Measurements from ENCODE around the gene NFIX.

The NFIX gene

DNA sequence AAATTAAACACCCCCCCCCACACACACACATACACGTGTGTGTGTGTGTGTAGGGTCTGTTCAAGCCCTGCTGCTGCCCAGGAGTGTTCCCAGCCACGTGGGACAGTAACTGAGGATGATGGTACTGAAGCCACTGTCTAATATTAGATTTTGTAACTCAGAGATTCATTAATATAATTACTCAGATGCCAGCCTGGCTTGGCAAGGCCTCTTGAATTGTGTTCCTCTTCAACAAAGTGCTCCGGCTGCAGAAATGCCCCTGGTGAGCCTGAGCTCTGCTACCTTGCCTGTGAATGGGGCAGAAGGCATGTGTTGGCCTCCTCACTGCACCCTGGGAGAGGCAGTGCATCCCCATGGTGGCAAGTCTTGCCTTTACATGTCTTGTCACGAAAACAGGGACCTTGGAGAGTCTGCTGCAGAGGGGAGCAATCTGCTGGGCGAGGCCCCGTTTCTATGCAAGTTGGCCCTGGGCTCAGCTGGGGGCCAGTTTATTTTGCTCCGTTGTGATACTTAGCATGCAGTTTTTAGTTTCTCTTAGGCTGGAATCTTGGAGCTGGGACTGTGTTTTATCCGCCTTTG is 44.0 kb downstream of the NFIX start:
- no peak for DNase-seq

DNA sequence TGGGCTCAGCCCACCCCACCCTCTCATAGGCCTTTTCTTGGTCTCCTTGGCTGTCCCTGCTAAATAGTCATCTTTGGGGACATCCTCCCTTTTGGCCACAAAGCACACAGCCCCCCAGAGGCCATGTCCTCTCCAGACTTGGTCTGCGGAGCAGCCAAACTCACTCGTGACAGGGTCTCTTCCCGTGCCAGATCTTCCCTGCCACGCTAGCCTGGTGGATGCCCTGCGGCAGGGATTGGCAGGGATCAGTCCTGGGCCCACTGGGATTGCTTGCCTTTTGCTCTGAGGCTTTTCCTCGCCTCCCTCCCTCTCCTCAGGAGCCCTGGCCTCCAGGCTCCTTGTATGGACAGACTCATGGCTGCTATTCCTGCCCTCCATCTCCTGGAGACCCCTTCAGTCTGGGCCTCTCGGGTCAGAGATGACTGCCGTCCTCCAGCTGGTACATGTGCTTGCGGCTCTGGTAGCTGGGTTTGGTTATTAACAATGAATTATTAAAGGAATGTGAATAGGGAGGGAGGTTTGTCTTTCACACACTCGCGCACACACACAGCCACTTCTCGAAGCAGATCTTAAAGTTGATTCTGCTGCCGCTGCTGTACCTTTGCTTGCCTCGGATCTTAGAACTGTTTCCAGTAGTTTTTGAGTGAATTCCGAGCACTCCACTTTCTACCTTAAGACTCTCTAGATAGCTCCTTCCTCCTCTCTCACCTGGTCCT is 45.1 kb downstream of the NFIX start:
- no peak for DNase-seq

DNA sequence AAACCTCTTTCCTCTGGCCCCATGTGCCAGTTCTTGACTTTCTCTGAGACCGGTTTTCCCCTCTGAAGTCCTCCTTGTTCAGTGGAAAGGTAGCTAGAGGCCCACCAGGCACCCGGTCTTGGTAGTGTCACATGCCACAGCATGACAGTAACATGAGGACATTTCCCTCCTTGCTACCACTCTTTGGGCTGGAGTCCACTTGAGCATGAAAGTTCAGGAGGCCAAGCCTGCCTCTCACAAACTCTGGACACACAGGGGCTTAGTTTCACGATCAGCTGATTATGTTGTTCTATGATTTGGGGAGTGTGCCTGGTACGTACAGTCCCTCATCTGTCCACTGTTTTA is 45.6 kb downstream of the NFIX start:
- DNase-seq, result no peak

DNA sequence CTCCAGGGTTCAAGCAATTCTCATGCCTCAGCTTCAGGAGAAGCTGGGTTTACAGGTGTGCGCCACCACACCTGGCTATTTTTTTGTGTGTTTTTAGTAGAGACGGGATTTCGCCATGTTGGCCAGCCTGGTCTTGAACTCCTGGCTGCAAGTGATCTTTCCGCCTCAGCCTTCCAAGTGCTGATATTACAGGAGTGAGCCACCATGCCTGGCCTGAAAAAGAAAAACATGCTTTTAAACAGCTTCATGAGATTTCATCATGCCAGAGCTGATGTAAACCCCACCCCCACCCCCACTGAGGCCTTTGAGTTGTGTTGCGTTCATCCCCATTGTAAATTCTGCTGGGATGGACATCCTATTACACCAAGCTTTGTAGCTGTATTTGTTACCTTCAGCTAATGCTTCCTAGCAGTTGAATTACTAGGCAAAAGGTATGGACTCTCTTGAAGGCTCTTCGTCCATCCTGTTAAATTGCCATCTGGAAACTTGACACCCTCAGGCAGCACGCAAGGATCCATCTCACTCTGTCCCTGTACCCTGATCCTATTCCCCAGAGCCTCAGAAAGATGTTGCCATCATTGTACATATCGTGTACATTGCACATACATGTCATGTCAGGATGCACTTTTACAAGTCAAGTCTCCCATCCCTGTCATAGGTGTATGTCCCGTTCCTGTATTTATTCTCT is 47.3 kb downstream of the NFIX start:
- DNase-seq, result no peak

DNA sequence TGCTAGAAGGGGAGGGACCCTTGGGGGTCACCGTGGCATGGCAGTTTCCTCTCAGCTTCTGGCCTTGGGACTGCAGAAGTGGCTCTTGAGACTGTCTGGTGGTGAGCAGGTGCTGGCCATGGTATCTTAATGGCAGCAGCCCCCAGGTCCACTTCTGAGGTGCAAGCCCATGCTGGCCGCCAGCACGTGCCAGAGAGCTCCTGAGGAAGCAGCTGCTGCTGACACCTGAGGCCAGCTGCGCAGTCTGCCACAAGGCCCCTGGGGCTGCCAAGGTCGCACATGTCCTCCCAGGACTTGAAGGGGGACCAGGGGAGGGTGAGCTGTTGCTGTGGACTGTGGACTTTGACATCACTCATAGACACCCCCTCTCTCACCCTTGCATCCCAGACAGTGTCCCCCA is 48.0 kb downstream of the NFIX start:
- no peak for DNase-seq

DNA sequence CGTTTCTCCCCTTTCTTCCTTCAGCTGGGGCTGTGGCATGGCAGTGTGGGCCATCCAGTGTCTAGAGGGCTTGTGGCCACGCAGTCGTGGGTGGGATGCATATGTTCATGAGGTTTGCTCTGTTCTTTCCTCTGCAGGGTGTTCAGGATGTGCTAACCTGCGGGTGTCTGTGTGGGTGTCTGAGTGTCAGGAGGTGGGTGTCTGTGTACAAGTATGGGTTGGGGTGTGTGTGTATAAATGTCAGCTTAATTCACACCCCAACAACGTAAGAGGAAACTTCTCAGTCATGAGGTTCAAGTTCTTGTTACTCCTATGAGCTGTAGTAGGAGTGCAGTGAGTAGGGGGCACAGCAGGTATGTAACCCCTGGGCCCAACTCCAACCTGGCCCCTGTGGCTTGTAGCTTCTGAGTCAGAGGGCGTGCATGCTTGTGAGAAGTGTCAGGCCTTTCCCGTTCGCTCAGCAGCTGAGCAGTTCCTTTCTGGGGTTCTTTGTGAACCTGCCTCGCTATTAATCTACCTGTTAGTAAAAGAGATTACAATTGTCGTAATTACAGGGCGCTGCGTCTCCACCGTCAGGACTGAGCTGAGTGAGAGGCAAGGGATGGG is 49.1 kb downstream of the NFIX start:
- peak; percentile 31 to 38 for DNase-seq

DNA sequence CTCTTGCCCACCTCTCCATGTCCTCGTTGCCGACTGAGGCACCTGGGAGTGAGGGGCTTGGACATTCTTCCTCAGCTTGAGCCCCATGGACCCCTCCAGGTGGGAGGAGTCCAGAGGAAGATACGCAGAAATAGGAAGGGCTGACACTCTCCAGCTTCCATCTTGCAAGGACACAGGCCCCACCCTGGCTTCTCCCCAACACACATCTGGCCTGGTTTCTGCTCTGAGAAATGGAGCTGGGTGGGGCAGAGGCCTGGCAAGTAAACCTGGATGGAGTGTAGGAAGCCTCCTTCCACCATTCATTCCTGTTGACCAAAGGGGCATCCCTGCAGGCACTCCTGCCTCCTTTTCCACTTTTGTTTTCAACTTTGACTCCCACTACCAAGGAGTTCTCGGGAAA is 50.5 kb downstream of the NFIX start:
- DNase-seq, result no peak

DNA sequence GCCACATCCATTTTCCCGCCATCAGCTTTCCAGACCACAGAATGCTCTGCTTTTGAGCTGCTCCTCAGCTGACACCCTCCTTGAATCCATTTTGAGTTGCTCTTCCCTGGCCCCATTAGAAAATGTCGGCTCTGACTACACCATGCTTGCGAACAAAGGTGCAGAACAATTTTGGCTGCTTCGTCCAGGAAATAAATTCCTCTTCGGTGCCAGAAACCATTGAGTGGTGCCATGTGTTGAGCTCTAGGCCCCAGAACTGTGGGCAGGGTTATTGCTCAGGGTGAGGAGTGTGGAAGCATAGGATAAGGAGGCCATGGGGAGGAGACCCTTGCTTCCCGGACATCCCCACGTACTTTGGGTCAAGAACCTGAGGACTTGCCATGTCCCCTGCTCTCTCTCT is 52.1 kb downstream of the NFIX start:
- no peak for DNase-seq

DNA sequence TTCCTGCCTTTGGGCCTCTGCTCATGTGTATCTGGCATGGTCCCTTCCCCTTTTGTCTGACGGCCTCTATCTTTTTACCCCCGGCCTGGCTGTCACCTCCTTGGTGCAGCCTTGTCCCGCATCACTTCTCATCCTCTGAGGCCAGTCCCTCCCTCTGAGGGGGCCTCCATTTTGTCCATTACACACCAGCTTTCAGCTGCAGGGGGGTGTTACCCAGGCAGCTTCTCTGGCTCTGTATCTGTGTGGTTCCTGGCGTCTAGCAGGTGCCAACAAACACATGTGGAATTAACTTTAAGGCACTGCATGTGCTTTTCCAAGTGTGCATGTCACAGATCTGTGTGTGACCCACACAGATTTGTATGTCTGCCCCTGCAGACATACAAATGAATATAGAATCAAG is 55.0 kb downstream of the NFIX start:
- DNase-seq, result no peak

DNA sequence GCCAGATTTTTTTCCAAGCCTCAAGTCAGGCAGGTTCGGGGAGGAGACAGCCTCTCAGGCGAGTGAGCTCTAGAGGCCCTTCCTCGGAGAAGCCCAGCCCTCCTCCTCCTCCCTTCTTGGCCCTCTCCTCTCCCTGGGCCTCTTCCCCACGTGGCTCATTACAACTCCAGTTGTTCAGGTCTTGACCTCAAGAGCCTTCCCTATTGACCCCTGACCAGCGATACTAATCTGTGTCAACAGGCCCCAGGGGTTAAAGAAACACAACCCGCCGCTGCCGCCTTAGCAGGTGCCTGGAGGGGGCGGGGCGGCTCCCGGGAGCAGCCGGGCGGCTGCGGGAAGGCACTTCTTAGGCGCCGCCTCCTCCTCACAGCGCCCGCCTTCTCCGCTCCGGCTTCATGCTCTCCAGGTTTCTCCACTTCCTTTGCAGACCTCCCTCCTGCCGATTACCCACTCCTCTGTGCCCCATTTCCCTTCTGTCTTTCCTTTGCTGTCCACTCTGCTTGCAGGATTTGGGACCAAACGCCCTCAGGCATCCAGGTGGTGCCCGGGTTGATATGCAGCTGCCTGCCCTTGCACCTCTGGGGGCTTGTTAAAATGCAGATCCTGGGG is 56.4 kb downstream of the NFIX start:
- DNase-seq, result peak; percentile 44 to 59

DNA sequence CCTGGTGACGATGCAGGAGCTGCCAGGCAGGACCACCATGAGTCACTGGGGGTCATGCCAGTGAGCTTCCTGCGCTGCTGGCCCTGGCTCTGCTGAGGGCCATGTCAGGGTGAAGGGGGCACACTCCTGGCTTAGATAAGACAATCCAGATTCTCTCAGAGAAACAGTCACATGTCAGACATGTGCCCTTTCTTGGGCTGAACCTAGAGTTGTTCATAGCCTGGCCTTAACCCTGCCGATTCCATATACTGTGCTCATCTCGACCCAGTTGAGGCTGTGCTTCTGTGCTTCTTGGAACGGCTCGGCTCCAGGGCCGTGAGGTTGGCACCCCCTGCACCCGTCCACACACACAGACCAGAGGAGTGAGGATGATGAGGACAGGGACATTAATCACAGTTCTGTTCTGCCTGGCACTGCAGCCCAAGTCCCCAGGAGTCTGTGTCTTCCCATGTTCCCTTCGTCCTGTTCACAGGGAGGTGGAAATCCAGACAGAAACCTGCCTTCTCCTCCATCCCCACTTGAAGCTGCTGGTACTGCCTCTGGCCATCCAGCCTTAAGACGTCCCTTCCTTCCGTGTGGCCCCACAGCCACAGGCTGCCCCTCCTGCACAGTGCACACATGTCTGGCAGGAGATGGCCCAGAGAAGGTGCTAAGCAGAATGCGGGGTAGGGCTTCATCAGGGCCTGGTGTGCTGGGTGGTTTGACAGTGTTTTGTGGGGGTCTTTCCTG is 57.3 kb downstream of the NFIX start:
- DNase-seq, result no peak

DNA sequence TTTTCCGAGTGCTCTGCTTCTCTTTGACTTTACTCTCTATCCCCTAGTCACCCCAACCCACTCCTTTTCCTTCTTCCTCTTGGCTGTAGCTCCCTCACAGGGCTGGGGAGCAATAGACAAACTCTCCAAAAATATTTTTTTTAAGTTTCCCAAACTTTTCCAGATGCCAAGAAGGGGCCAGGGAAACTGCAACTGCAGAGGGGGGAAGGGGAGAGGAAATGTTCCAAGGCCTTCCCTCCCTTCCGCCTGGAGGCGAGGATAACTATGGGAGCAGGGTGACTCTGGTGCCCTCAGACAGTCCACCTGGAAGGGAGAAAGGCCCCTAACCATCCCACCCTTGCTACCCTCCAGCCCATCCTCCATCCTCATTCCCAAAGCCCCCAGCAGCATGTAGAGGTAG is 58.0 kb downstream of the NFIX start:
- no peak for DNase-seq

DNA sequence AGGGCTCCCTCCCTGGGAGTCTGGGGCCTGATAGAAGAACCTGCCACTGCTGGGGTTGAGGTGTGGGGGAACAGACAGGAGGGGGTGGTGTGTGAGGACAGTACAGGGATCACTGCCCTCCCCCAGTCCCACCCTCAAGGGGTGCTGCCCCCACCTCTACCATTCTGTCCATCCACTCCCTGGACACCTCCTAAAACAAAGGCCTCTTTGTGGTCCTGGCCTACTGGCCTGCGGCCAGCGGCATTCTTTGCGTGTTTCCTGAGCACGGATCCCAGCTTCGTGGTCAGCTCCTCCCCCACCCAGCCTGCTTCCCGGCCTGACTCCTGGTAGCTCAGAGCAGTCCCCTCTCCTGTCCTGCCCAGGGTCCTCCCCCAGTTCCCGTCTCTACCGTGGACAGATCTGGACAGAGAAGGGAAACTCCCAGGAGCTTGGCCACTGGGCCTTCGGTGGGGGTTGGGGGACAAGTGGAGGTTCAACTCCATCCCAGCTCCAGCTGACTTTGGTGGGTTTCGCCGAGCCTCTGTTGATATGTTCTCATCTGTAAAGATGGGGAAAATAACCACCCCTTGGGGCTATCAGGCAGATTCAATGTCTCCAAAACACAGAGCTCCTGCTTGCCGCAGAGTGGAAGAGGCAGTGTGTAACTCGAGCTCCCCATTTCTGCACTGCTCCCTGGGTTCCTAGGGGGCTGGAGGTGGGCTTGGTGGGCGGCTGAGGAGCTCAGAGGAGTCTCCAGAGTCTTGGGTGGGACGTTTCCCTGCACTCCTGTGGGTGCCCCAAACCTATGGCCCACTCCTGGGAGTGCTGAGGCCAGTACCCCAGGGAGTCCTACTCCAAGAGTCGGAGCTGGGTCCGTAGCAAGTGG is 58.7 kb downstream of the NFIX start:
- DNase-seq, result no peak

DNA sequence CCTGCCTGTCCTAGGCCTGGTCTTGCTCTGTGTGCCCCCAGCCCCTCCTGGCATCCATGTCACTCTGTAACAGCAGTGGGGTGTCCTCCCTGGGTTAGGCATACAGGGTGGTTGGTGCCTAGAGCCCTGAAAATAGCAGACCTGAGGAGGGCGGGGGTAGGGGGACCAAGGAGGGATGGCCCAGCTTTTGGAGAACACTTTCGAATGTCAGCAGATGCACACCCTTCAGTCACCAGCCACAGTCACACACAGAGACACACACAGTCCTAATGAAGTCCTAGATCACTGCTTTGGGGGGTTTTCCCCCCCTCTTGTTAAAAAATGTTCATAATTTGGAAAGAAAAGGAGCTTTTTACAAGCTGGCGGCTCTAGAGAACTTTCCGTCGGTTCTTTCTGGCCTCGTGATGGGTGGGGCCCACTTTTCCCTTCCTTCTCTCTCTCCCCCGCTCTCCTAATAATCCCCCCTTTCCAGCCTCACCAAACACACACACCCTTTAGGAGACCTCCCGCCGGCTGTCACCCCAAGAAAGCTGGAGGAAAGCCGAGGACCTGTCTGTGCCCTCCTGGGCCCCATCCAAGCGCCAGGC is 59.4 kb downstream of the NFIX start:
- DNase-seq, result no peak

DNA sequence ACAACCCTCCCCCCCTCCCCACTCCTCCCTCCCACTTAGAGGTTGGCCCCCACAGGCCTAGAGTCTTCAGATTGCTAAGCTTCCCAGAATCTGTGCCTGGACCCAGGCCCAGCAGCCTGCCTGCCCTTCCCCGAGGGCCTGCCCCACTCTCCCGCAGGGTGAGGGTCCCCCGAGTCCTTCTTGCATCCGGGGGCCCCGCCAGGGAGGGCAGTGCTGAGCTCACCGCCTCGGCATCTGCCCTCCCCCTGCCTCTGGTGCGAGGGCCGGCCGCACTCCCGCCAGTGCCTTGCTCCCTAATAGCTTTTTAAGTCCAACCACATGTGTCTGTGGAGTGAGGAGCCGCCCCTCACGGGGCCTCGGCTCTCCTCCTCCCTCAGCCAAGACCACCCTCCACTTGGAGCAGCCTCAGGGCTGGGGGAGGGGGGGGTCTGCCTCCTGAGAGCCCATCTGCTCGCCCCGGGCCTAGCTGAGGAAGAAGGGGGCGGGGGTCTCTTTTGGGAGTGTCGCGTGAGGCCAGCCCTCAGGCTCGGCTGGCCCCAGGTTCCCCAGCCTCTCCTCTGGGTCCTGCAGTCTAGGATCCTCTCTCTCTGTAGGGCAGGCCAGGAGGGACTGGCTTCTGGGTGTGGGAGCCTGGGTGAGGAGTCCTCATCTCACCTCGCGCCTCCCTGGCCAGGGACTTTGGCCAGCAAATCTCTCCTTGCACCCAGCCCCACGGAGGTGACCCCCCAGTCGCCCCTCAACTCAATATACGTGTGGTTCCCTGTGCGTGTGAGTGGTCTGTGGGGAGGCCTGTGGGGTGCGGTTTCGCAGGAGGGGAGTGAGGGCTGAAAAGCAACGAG is 60.2 kb downstream of the NFIX start:
- no peak for DNase-seq

DNA sequence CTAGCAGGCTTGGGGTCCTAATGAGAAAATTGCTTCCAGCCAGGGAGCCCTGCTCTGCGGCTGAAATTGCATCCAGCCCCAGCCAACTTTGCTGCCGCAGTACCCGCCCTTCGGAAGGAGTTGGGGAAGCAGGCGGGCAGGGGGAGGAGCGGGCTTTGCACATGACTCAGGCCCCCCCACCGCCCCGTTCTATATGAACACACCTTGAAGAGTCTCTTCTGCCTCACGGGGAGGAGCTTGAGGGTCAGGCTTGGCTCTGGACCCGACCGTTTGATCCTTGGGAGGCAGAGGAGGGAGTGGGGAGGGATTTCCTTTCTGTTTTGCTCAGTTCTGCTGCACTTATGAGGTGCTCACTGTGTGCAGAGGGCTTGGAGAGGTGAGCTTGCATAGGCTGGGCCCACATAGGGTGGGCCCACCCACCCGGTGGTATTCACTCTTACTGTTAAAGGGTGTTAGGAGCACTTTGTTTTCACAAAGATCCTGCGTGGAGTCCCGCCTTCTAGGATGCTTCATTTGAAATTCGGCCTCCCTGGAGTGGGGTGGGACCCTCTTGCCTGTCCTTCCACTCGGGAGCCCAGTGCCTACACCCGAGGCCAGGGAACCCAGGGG is 60.9 kb downstream of the NFIX start:
- DNase-seq, result no peak

DNA sequence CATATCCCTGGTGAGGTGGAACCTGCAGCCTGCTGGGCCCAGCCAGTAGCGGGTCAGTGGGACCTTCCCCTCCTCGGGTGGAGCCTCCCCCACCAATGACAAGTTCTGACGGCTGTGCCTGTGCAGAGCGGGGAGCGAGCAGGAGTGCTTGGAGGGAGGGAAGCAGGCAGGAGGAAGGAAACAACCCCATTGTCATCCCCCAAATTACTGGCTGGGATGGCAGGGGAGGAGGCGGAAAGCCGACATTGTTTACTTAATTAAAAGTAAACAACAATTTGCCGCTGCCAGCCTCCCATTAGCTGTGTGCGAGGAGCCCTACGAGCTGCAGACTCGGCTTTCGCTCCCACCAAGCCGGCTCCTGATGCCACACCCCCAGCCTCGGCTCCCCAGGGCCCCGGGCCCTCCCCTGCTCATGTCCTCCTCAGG is 61.9 kb downstream of the NFIX start:
- DNase-seq, result no peak

DNA sequence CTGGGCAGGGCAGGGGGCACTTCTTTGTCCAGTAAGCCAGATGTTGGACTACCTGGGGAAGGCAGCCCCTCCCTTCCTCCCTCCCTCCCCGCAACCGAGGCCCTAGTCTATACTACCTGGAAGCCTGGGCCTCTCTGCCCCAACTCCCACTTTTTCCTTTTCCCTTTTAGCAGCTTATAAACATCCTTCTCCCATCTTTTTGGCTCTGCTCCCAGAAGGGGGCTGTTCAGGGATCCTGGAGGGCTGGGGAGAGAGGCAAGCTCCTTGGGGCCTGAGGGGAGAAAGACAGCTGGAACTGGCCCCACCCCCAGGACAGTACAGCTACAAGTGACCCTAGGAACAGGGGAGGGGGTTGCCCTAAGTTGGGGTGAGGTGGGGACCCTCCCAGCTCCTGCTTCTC is 62.5 kb downstream of the NFIX start:
- no peak for DNase-seq

DNA sequence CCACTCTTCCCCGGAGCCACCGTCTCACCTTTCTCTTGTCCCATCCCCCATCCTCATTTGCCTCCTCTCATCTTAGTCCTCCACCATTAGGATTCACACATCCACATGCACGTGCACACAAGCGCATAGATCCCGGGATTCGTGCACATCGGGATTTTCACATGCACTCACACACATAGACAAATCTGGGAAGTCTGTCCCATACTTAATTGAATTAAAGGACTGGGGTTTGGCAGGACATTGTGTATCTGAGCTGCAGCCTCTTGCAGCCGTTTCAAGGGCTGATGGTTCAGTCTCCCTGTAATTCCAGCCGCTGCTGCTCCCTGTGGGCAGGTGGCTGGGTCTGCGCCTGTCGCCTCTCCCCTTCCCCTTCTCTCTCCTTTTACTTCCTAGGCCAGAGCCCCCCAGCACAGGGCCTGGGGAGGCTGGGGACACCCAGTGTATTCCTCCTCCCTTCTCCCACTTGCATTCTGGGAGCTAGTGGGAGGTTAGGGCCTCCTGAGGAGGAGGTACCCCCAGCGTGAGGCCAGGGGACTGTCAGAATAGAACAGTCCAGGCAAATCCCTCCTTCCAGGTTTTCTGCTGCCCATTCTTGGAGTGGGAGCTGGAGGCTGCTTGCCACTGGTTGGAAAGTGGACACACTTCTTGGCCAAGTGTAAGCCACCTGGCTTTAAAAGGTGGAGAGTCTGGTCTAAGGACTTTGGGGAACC is 63.8 kb downstream of the NFIX start:
- no peak for DNase-seq

Measured in activated T-cell treated with anti-CD3 and anti-CD28 coated beads, Interleukin-2, amount 50 U/mL, for 48 hours (primary cell).